ENCODE results near the gene SNRNP25. TPM values are rescaled to one million over a fixed set of nuclear protein-coding genes. Genes with fewer than 3 reads are reported as not detected.
A peak's percentile ranks its signal among the peaks of the same experiment; 100 is the strongest.

The SNRNP25 gene
- total RNA-seq, 1 donor from 2014 or later: 45.6 TPM

DNA sequence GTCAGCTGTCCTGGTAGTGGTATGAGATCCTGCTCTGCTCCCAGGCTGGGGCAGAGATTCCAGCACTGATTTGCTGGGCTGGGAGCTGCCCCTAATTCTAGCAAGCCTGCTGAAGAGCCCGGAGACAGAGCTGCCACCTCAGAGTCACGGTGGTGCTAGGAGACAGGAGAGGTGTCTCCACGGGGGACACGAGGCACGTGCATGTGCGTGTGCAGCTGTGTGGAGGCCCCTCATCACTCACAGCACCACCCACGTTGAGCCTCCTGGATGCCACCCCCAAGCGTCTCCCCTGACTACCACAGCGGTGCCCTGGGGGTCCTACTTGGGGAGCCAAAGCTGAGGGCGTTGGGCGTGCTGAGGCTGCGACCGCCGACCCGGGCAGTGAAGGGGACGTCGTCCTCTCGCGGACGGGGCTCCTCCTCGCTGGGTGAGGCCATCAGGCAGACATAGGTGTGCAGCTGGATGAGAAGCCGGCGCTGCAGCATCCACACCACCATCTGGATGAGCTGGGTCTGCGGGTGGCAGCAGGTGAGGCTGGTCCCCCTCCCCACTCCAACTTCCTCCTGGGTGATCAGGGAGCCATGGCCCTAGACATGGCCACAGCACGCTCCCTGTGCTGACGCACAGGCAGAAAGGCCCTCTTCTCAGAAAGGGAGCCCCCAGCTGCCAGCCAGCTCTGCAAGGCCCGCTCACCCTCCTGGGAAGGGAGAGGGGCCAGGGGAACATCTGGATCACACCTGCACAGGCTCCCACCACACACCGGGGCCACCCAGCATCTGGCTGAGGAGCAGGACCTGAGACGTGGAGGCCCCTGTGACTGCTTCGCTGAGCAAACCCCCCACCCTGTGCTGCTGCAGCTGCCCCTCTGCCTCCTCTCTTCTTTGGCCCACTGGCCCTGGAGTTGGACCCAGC lies 36.0 kb downstream of the SNRNP25 start:
- intact Hi-C loops (cut with DNase I): no loop called here
- DNase-seq (ENCODE audit: low spot score): no peak

DNA sequence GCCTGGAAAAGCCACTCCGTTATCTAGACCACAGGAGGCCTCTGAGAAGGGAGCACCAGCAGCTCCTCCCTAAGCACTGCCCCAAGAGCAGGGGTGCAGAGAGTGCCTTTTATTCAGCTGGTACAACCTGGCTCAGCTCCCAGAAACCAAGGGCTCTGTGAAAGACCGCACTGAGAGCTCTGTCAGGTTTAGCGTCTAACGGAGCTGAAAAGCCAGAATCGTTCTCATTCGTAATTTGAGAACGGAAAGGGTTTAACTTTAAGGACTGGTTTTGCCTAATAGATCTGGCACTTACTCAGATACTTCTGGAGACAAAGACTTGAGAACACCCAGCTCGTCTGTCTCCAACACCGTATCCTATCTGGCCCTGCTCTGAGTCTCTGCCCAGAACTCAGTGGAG lies 37.9 kb downstream of the SNRNP25 start:
- DNase-seq (ENCODE audit: low spot score): no peak
- intact Hi-C loops (cut with DNase I): no loop called here

DNA sequence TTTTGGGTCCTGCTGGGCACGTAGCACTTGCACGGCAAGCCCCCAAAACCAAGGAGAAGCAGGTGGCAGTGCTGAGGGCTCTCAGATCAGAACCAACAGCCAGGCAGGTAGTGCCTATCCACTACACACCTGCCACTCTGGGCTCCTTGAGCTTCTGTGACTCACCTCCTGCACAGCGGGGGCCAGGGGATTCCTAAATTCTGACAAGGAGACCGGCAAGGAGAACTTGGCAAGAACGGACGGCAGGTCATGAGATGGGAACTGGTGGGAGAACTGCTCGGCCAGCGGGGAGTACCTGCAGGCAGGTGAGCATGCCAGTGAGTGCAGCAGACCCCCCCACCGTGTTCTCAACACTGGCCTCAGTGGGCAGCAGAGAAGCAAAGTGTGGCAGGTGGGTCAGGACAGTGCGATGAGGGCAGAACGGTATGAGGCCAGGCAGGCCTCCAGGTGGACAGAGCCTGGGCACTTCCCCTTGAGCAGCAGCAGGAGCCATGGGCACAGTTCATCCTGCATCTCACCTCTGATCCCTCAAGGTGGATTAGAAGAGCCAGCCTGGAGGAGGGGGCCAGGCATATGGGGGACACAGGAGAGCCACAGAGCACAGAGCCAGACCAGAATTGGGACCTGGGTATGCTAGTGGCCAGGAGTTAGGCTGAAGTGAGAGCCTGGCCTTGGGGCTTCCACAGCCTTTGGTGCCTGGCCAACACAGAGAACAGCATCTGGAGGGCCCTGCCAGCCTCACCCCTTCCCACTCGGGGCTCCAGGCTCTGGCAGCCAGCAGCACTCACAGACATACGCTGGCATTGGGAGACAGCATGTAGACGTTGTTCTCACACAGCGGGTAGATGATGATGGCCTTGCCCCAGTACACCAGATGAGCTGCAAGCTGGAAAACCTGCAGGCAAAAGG lies 39.1 kb downstream of the SNRNP25 start:
- intact Hi-C loops (cut with DNase I): no loop called here

DNA sequence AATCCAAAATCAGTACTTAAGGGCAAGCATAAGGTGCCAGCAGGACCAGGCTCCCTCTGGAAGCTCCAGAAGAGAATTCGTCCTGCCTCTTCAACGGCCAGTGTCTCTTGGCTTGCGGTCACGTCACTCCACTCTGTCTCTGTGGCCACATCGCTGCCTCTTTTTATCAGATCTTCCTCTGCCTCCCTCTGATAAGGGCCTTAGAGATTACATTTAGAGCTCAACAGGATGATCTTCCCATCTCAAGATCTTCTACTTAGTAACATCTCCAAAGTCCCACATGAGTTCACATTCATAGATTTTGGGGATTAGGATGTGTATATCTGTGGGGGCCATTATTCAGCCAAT lies 41.3 kb downstream of the SNRNP25 start:
- intact Hi-C loops (cut with DNase I): no loop called here
- no peak for DNase-seq (ENCODE audit: low spot score)

More for the DNA sequence above, 39.1 kb downstream of the SNRNP25 start:
- DNase-seq (ENCODE audit: low spot score): no peak

DNA sequence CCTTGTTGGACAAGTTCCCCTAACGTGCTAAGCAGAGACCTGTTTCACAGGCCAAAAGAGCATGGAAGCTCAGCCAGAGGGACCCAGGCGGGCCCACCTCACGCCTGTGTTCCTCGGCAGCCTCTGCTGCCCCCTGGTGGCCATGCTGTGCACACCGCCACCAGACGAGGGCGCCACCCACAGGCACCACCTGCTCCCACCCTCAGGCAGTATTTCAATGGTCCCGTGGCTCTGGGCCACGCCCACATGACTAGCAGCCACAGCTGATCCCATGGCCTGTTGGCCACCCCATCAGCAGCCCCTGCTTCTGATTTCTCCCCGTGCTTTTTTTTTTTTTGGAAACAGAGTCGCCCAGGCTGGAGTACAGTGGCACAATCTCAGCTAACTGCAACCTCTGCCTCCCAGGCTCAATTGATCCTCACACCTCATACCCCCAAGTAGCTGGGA lies 43.3 kb downstream of the SNRNP25 start:
- DNase-seq (ENCODE audit: low spot score): peak; percentile 93
- intact Hi-C loops (cut with DNase I): loop anchor here (1.0 kb wide), 1 partner anchor 32 kb away; no protein-coding TSS in a partner anchor

DNA sequence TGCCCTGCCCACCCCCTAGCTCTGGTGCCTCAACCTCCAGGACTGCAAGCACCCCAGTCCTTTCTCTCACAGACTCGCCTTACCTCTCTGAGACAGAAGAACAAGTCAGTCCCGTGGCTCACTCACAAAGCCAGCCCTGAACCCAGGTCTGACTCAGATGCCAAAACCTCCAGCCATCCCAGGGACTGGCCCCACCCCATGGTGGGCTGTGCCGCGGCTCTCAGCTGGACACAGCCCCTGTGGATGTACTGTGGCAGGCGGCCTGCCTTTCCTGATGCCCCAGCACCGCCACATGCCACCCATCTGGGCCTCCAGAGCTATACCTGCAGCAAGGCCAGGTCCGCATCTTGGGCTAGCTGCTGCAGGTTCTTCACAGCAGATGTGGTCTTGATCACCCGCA lies 44.2 kb downstream of the SNRNP25 start:
- no peak for DNase-seq (ENCODE audit: low spot score)
- intact Hi-C loops (cut with DNase I): no loop called here

DNA sequence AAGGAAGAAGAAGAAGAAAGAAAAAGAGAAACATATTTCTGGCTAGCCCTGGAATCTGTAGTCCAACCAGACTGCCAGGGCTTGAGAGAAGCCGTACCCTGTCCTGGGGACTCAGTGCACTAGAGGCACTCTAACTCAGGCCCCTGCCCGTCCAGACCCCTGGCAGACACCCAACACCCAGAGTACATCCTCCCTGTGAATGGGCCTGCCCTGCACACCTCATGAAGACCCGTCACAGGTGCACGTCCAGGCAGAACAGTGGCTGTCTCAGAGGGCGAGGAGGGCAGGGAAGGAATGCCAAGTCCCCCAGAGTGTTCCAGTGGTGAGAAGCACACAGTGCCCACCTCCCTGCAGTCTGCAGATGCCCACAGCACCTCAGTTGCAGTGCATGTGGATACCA lies 47.4 kb downstream of the SNRNP25 start:
- intact Hi-C loops (cut with DNase I): no loop called here
- DNase-seq (ENCODE audit: low spot score): no peak

DNA sequence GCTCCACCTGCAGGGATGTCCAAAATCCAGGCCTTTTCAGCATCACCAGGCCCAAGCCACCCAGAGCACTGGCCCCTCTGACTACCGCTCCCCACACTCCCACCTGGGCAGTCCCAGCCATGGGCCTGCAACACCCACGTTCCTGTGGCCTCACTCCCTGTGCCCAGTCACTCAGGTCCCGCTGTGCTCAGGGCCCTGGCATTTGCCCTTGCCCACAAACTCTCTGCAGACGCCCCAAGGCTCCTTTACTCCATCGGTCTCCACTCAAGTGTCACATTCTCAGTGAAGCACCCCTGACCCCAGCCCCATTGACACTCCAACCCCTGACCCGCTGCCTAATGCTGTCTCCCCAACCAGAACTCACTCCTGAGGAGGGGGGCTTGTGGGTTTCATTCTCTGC lies 48.0 kb downstream of the SNRNP25 start:
- DNase-seq (ENCODE audit: low spot score): no peak
- intact Hi-C loops (cut with DNase I): no loop called here

DNA sequence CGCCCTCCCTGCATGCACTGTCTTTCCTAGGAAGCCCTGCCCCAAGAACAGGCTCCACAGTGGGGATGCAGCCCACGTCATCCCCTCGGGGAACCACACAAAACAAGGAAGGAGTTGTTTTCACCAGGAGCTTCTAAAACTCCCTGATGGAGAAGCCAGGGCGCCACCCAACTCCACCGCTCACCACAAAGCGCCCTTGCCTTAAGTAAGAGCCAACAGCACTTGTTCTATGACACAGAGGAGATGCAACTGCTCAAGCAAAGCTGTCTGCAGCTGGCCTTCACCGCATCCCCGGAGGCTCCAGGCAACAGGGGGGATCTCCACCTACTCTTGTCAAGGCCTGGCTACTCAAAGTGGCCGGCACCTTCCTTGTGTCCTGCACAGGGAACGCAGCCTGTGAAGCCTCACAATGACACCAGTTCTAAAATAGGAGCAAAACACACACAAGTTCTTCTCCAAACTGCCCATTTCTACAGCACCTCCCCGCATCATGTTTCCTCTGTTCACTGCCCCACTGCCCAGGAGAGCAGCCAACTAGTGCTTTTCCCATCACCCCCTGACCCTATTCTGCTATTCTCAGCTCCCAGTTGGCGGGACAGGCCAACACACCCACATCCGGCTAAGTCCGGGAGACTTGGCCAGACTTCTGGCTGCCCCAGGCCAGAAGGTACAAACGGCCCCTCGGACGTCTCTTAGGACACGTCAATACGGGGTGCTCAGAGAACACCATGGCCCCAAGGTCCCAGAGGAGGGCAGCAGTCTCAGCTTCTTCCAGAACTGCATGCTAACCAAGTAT lies 48.6 kb downstream of the SNRNP25 start:
- no peak for DNase-seq (ENCODE audit: low spot score)
- intact Hi-C loops (cut with DNase I): no loop called here

DNA sequence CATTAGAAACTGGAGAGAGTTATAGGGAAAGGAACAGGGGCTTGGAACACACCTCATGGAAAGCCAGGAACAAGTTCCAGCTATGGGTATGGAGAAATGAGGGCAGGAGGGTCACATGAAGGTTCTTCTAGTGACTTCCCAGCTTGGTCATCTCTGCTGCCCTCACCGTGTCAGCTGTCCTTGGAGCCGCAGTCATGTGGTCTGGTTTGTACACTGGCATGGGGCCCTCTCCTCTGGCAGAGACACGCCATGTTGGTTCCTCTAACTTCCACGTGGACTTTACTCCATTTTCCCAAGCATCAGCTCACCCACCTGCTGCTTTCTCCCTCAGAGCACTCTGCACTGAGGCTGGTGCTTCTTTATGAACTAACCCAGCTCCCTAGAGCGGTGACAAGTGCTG lies 50.7 kb downstream of the SNRNP25 start:
- intact Hi-C loops (cut with DNase I): no loop called here
- no peak for DNase-seq (ENCODE audit: low spot score)

DNA sequence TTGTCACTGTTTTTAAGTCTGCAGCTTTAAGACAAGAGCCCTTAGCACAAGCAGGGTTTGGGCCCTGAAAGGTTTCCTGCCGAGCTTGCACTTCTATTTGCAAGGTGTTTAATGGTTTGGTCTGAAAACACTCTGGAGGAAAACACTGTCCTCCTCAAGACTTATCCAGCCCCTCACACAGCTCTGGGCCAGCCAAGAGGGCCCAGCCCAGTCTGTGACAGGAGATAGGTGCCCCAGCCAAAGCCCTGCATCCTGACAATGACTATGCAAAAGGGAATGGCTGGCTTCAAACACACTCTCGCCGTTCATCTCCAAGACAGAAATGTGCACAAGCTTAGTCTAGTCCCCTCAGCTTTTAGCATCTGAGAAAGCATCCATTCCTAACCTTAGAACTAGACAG lies 51.3 kb downstream of the SNRNP25 start:
- intact Hi-C loops (cut with DNase I): no loop called here
- no peak for DNase-seq (ENCODE audit: low spot score)

DNA sequence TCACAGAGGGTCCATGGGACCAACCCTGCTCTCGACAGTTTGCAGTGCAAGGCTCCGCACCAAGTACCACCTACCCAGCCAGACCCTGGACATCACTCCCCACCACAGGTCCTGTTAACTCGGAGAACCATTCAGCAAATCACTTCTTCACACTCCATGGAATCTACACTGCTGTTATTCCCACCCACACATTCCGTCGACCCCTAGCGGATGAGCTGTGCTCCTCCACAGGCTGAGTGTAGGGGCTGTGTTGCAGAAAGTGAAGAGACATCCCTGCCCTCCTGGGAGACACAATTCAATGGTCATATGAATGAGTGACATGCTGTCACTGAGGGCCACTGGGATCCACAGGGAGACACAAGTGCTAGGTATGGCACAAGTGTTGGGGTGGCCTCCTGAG lies 51.9 kb downstream of the SNRNP25 start:
- DNase-seq (ENCODE audit: low spot score): no peak
- intact Hi-C loops (cut with DNase I): no loop called here

DNA sequence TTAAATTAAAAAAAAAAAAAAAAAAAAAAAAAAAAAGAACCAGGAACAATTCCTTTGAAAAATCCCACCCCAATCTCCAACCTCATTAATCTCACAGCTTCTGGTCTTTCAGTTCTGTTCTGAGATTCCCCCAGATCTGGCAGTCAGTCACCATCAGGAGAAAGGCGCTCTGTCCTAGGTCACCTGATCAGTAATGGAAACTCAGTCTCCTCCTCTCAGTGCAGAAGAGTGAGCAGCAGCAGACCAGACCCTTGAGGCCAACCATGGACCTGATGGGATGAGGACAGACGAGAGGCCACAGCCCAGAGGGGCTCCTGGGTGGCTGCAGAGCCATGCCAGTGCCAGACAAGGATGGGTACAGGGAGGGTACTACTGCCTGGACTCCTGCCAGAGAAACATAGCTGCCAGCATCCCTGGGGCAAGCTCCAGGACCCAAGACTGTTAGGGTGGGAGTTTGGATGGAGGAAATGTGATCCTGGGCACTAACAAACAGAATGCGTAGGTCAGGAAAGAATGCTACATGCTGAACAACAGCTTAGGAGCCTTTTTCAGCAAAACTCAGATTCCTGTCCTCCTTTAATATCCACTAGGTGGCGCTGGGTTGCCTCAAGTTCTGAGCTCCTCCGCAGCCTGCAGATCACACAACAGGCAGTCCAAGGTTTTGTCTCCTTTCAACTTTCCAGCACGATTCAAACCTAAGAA lies 53.1 kb downstream of the SNRNP25 start:
- DNase-seq (ENCODE audit: low spot score): no peak
- intact Hi-C loops (cut with DNase I): loop anchor here (1.0 kb wide), 2 partner anchors 75 to 256 kb away; no protein-coding TSS in a partner anchor

Small RNA genes lying within 50 kb of the gene (microRNA-seq; reads per million reads assigned to microRNA genes)
- gene MIR6859-4: not detected

Other genes starting within 250 kb of the SNRNP25 start
- gene POLR3K, start 220 bp upstream of the SNRNP25 start, total RNA-seq: 9.2 TPM
- gene RHBDF1, start 18.8 kb downstream of the SNRNP25 start, total RNA-seq: 31.4 TPM
- 33.6 TPM for gene MPG, start 24.4 kb downstream of the SNRNP25 start, total RNA-seq
- gene NPRL3, start 84.8 kb downstream of the SNRNP25 start, total RNA-seq: 24.0 TPM
- gene HBZ, start 98.8 kb downstream of the SNRNP25 start, total RNA-seq: not detected
- gene HBM, start 112.2 kb downstream of the SNRNP25 start, total RNA-seq: 1.2 TPM
- gene HBA2, start 119.0 kb downstream of the SNRNP25 start, total RNA-seq: 487 TPM
- 780 TPM for gene HBA1, start 122.9 kb downstream of the SNRNP25 start, total RNA-seq
- gene HBQ1, start 126.6 kb downstream of the SNRNP25 start, total RNA-seq: not detected
- 30.9 TPM for gene LUC7L, start 175.6 kb downstream of the SNRNP25 start, total RNA-seq
- 137 TPM for gene FAM234A, start 181.0 kb downstream of the SNRNP25 start, total RNA-seq
- 31.4 TPM for gene RGS11, start 222.1 kb downstream of the SNRNP25 start, total RNA-seq
- gene ARHGDIG, start 226.8 kb downstream of the SNRNP25 start, total RNA-seq: 2.8 TPM
- gene PDIA2, start 229.3 kb downstream of the SNRNP25 start, total RNA-seq: 0.81 TPM